Esophagus squamous epithelium (tissue), 5 donors: ENCODE results near the gene DOK3. TPM values are rescaled to one million over a fixed set of nuclear protein-coding genes. Genes with fewer than 3 reads are reported as not detected.
A peak's percentile ranks its signal among the peaks of the same experiment; 100 is the strongest.

Experiments
- DNase-seq: peaks from one replicate; lab custom pipeline; 2025; lab: John Stamatoyannopoulos, UW
- H3K27ac ChIP-seq, 4 donors: fragments of 200-600 bp; sonication (generic); one replicate each; pipeline ENCODE4 v1.5.1; 2016 to 2019; ENCODE audit warnings: mild to moderate bottlenecking in 1 of 4
- H3K27me3 ChIP-seq, 4 donors: fragments of 200-600 bp; sonication (generic); 1 replicate in 3 of 4; 2 replicates in 1 of 4; pipeline versions ENCODE4 v1.5.1 to v1.6.0; 2017 to 2021; ENCODE audit warnings: antibody characterized with exemption in 1 of 4
- H3K36me3 ChIP-seq, 3 donors: fragments of 200-600 bp; sonication (generic); one replicate each; pipeline ENCODE4 v1.5.1; 2016 to 2019
- H3K4me1 ChIP-seq, 3 donors: fragments of 200-600 bp; sonication (generic); one replicate each; pipeline ENCODE4 v1.5.1; 2017 to 2019
- H3K4me3 ChIP-seq, 4 donors: fragments of 200-600 bp; sonication (generic); 1 replicate in 3 of 4; 2 replicates in 1 of 4; pipeline ENCODE4 v1.5.1; 2016 to 2019; ENCODE audit warnings: mild to moderate bottlenecking in 2 of 4, moderate library complexity in 1 of 4
- H3K9me3 ChIP-seq, 3 donors: fragments of 200-600 bp; sonication (generic); one replicate each; pipeline ENCODE4 v1.5.1; 2016 to 2019
- POLR2A ChIP-seq, 4 donors: fragments of 450-650 bp; IDR thresholded peaks; one replicate each; pipeline ENCODE4 v1.6.1; 2017; ENCODE audit warnings: antibody characterized with exemption in 4 of 4, mild to moderate bottlenecking in 4 of 4, moderate library complexity in 3 of 4
- WGBS, 2 donors: methylation state at CpG; one replicate each; pipeline ENCODE4 v1.1.5; 2018; 5-methylcytosine and 5-hydroxymethylcytosine counted together
- intact Hi-C: fragments of 100-400 bp; cut with DNase I; formaldehyde crosslinking; loops from one replicate; pipeline ENCODE4 v1.15.0; 2022
- total RNA-seq, 4 donors: library from RNA; depleted of rRNA; stranded (reverse); fragments of >200 nt; gene quantifications; one replicate each; pipeline ENCODE4 v1.1.0, GENCODE V29; 2016
- TF ChIP-seq, protein P1 (sequence below), 6 experiments: fragments of 450-650 bp in 4 of 6; fragments of 200-600 bp in 2 of 6; sonication (generic) in 2 of 6; IDR thresholded peaks; one replicate each; pipeline ENCODE4 v1.5.1; 2016 to 2019; ENCODE audit warnings: antibody characterized with exemption in 6 of 6, mild to moderate bottlenecking in 4 of 6, moderate library complexity in 4 of 6
- donor health status: DM: yes; HTN: yes; CAD: no.

DOK3 gene
- total RNA-seq, 4 donors from 2014 or later, result 2.4 to 7.2 (median 4.4) TPM

GRCh38 chr5:177520916-177521513 is 11.4 kb upstream of the DOK3 start:
- intact Hi-C loops, result no loop called here
- 71 to 88% methylated on average over 2 of the region's 2 CpGs for WGBS, 2 donors
- no peak for TF ChIP-seq POLR2A (IDR thresholded peaks at IDR 0.05)
- TF ChIP-seq, protein P1, sequence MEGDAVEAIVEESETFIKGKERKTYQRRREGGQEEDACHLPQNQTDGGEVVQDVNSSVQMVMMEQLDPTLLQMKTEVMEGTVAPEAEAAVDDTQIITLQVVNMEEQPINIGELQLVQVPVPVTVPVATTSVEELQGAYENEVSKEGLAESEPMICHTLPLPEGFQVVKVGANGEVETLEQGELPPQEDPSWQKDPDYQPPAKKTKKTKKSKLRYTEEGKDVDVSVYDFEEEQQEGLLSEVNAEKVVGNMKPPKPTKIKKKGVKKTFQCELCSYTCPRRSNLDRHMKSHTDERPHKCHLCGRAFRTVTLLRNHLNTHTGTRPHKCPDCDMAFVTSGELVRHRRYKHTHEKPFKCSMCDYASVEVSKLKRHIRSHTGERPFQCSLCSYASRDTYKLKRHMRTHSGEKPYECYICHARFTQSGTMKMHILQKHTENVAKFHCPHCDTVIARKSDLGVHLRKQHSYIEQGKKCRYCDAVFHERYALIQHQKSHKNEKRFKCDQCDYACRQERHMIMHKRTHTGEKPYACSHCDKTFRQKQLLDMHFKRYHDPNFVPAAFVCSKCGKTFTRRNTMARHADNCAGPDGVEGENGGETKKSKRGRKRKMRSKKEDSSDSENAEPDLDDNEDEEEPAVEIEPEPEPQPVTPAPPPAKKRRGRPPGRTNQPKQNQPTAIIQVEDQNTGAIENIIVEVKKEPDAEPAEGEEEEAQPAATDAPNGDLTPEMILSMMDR (IDR thresholded peaks at IDR 0.05), result no peak

DNA sequence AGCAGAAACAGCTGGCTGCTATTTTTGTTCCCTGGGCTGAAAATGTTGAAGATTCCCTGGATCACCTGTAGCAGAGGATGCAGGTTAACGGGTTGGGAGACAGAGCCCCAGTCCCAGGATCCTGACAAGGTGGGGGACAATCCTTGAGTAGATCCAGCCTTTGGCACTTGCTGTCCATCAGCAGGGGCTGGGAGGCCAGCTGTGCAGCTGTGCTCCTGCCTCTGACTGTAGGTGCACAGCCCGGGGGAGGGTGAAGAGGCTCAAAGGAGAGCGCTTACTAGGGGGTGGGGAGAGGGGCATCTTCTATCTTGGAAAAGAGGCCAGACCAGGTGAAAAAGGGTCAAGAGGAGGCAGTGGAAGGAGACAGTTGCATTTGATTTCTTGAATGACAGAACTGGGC is 10.6 kb upstream of the DOK3 start:
- intact Hi-C loops, result no loop called here
- Histone ChIP-seq H3K4me1 (peaks cover 10 to 39% (median 13%) of the 10 kb centered on the region in 3 donors), H3K36me3 (peaks cover 15 to 70% (median 24%) of the 10 kb centered on the region in 3 donors), H3K4me3 (no peak overlapping the region), H3K9me3 (no peaks in the 10 kb centered on the region), H3K27me3 (no peaks in the 10 kb centered on the region), H3K27ac (no peak overlapping the region)
- TF ChIP-seq POLR2A (IDR thresholded peaks at IDR 0.05), result no peak
- TF ChIP-seq, protein P1 (IDR thresholded peaks at IDR 0.05), result no peak
- DNase-seq, result no peak
- WGBS, 2 donors, result 82 to 92% methylated on average over 2 to 3 of the region's 3 CpGs

More at GRCh38 chr5:177520916-177521513, 11.4 kb upstream of the DOK3 start:
- no peak for DNase-seq
- Histone ChIP-seq H3K27me3 (no peaks in the 10 kb centered on the region), H3K36me3 (peaks cover 21 to 72% (median 24%) of the 10 kb centered on the region in 3 donors), H3K27ac (no peak overlapping the region), H3K9me3 (no peaks in the 10 kb centered on the region), H3K4me1 (peaks cover 2 to 36% (median 6%) of the 10 kb centered on the region in 3 donors), H3K4me3 (no peak overlapping the region)

GRCh38 chr5:177519463-177520235 is 10.0 kb upstream of the DOK3 start:
- H3K27me3 ChIP-seq, result no peaks in the 10 kb centered on the region
- H3K4me1 ChIP-seq, result peaks cover 14 to 39% (median 14%) of the 10 kb centered on the region in 3 donors
- no peak for TF ChIP-seq POLR2A (IDR thresholded peaks at IDR 0.05)
- TF ChIP-seq, protein P1 (IDR thresholded peaks at IDR 0.05), result no peak
- no peaks in the 10 kb centered on the region for H3K9me3 ChIP-seq
- DNase-seq, result no peak
- no peak overlapping the region for H3K4me3 ChIP-seq
- intact Hi-C loops, result no loop called here
- H3K27ac ChIP-seq, result peak overlapping the region in 1 of 4 donors; percentile 14
- peaks cover 15 to 70% (median 24%) of the 10 kb centered on the region in 3 donors for H3K36me3 ChIP-seq
- 72 to 85% methylated on average over 11 to 13 of the region's 13 CpGs for WGBS, 2 donors

DNA sequence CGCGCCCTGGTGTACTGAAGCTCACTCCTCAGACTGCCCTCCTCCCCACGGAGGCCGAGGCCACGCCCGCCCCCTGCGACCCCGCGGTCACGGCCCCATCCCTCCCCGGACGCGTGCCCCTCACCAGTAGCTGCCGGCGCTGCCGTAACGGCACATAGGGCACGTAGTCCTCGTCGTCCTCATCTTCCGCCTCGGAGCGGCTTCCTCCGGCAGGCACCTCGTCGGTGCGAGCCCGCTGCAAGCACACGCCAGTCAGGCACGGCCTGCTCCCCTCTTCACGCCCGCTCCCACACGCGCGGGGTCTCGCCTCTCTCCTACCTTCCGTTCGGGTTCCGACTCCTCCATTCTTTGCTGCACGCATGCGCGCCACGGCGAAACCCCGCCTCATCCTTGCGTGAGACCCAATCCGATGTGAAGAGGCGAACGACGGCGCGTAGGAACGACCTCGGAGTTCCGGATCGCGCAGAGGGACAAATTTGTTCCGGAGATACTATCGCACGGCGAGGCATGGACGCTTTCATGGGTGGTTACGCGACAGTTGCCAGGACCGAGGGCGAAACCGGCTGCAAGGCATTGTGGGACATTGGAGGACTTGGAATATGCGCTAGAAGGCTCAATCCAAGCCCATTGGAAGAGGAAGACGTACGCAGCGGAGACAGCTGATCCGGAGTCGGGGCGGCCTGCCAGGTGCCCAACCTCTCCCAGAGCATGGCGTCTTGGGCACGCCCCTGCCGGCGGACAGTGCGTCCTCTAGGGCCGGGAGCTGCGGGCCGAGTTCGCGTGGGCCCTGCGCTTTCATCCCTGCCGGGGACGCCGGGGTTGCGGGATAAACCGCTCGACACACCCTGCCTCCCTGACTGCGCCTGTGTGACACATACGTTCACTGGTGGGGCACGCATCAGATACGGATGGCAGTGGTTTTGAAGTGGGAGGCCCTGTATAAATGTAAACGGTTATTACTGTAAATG is 7.3 kb upstream of the DOK3 start, which contains the start of gene DDX41:
Gene DDX41, minus strand, starts transcription at position 361 of the 968 bp plus-strand sequence. Its CDS starts 16 bp downstream, at position 345.
- Histone ChIP-seq H3K4me3 (peak within 1 kb of the TSS; percentile 80 to 96 (median 91)), H3K27me3 (no peaks in the 10 kb centered on the region), H3K27ac (peak within 1 kb of the TSS; percentile 87 to 93 (median 92)), H3K4me1 (peaks cover 14 to 39% (median 15%) of the 10 kb centered on the region in 3 donors), H3K36me3 (peaks cover 14 to 70% (median 34%) of the 10 kb centered on the region in 3 donors), H3K9me3 (no peaks in the 10 kb centered on the region)
- intact Hi-C loops, result no loop called here
- WGBS, 2 donors, result 0% methylated on average over 4 to 10 of the region's 96 CpGs
- peak; percentile 84 for DNase-seq
- TF ChIP-seq POLR2A (IDR thresholded peaks at IDR 0.05), result peak in 3 of 4 donors; percentile 9 to 46 (median 16)
- TF ChIP-seq, protein P1 (IDR thresholded peaks at IDR 0.05), result peak in 4 of 6 experiments; percentile 3 to 31 (median 30)
